ENCODE measurements around the gene AAGAB.

GRCh38 chr15:67248011-67248505 lies 6.4 kb downstream of the AAGAB start:
- TF ChIP-seq CTCF (IDR thresholded peaks at IDR 0.05) (no peak), EZH2 (IDR thresholded peaks at IDR 0.05; ENCODE audit: borderline replicate concordance, insufficient read depth, low read depth, low read length, poor library complexity, severe bottlenecking) (no peak)

All from B cell (primary cell).